Thyroid gland (tissue), 4 donors: Measurements from ENCODE around the gene CACNA1B.
"Not testable (repeated sequence)": the region's sequence is repeated elsewhere in the genome, so short reads cannot be mapped to it uniquely, and the experiment has no call there.

Experiments
- POLR2A ChIP-seq, 2 donors: fragments of 450-650 bp; IDR thresholded peaks; one replicate each; pipeline ENCODE4 v1.6.1; 2017; ENCODE audit warnings: antibody characterized with exemption in 2 of 2, mild to moderate bottlenecking in 2 of 2, moderate library complexity in 1 of 2
- TF ChIP-seq, protein P1 (sequence below), 6 experiments: fragments of 200-600 bp in 3 of 6; fragments of 450-650 bp in 3 of 6; sonication (generic) in 3 of 6; IDR thresholded peaks; one replicate each; pipeline ENCODE4 v1.5.1; 2016 to 2019; ENCODE audit warnings: antibody characterized with exemption in 6 of 6, mild to moderate bottlenecking in 2 of 6, inconsistent platforms in 1 of 6, moderate library complexity in 1 of 6

- TF ChIP-seq POLR2A (IDR thresholded peaks at IDR 0.05), result not testable (repeated sequence)
- TF ChIP-seq, protein P1, sequence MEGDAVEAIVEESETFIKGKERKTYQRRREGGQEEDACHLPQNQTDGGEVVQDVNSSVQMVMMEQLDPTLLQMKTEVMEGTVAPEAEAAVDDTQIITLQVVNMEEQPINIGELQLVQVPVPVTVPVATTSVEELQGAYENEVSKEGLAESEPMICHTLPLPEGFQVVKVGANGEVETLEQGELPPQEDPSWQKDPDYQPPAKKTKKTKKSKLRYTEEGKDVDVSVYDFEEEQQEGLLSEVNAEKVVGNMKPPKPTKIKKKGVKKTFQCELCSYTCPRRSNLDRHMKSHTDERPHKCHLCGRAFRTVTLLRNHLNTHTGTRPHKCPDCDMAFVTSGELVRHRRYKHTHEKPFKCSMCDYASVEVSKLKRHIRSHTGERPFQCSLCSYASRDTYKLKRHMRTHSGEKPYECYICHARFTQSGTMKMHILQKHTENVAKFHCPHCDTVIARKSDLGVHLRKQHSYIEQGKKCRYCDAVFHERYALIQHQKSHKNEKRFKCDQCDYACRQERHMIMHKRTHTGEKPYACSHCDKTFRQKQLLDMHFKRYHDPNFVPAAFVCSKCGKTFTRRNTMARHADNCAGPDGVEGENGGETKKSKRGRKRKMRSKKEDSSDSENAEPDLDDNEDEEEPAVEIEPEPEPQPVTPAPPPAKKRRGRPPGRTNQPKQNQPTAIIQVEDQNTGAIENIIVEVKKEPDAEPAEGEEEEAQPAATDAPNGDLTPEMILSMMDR (IDR thresholded peaks at IDR 0.05), result not testable (repeated sequence)
Observed at GRCh38 chr9:138166793-138167192, 289.2 kb downstream of the CACNA1B start.
